Coronary artery (tissue), 2 donors: ENCODE results near the gene FAM47B.

ENCODE experiments used
- DNase-seq: peaks from one replicate; pipeline ENCODE4 v3.0.0-alpha.2; 2017; ENCODE audit warnings: low spot score
- H3K27ac ChIP-seq, 2 donors: fragments of 200-600 bp; sonication (generic); one replicate each; pipeline ENCODE4 v1.5.1; 2016 to 2019
- H3K4me3 ChIP-seq: fragments of 200-600 bp; sonication (generic); 2 replicates; pipeline ENCODE4 v1.5.1; 2016; ENCODE audit warnings: mild to moderate bottlenecking, moderate library complexity
- TF ChIP-seq, protein P1 (sequence below): fragments of 200-600 bp; sonication (generic); IDR thresholded peaks from one replicate; pipeline ENCODE4 v1.5.1; 2019; ENCODE audit warnings: antibody characterized with exemption

The FAM47B gene

DNA sequence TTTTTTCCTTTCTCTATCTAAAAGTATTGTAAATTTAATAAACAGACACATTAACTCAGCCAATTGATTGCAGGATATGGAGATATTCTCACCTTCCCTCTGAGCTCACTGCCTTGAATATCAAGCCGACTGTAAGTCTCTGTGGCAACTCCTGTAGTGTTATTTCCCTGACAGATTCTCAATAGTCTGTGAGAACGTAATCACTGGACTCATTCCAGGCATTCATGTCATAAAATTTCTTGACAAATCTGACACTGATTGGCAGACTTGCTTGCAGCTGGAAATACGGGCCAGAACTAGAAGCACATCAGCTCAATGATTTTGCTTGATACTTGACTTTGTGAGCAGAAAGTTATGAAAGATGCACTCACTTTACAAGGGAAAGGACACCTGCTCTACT lies 29.6 kb downstream of the FAM47B start:
- no peak for DNase-seq
- TF ChIP-seq, protein P1, sequence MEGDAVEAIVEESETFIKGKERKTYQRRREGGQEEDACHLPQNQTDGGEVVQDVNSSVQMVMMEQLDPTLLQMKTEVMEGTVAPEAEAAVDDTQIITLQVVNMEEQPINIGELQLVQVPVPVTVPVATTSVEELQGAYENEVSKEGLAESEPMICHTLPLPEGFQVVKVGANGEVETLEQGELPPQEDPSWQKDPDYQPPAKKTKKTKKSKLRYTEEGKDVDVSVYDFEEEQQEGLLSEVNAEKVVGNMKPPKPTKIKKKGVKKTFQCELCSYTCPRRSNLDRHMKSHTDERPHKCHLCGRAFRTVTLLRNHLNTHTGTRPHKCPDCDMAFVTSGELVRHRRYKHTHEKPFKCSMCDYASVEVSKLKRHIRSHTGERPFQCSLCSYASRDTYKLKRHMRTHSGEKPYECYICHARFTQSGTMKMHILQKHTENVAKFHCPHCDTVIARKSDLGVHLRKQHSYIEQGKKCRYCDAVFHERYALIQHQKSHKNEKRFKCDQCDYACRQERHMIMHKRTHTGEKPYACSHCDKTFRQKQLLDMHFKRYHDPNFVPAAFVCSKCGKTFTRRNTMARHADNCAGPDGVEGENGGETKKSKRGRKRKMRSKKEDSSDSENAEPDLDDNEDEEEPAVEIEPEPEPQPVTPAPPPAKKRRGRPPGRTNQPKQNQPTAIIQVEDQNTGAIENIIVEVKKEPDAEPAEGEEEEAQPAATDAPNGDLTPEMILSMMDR, result no peak
- Histone ChIP-seq H3K27ac (no peak overlapping the region), H3K4me3 (no peak overlapping the region)

DNA sequence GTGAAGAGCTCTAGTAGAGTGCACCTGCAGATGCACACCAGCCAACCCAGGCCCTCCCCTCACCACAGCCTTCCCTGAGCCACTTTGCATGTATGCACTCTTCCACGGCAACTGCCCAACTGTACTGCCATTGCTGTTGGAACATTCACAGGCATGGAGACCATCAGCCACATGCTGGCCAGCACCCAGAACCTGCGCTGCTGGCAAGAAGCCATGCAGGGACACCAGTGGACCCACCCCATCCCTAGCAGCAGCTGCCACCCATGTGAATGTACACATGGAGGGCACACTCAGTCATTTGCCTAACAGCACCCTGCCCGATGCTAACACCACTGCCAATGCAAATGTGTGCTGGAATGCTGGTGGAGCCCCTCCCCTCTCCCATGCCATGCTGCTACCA lies 35.6 kb downstream of the FAM47B start:
- Histone ChIP-seq H3K4me3 (no peak overlapping the region), H3K27ac (no peak overlapping the region)
- TF ChIP-seq, protein P1, result no peak
- DNase-seq, result no peak

DNA sequence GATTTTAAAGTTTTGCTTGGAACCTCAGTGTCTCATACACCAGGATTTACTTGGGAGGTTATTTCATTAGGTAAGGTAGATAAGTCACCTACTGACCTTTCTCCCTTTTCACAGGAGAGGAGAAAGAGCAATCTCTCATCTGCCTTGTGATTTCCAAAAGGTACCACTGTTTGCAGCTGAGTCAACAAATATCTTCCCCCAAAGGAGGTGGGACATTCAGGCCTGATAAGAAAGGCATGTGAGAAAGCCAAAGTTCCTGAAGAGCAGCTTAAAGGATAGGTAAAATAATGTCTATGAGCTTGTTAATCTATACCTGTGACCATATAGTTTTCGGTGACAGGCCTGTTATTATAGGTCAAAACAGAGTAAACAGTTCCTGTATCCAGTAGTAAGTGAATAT lies 45.0 kb downstream of the FAM47B start:
- no peak overlapping the region for H3K4me3 ChIP-seq
- TF ChIP-seq, protein P1, result no peak
- no peak overlapping the region for H3K27ac ChIP-seq
- no peak for DNase-seq
